Bladder microvascular endothelial cell (primary cell): ENCODE measurements around the gene INSIG2. TPM values are rescaled to one million over a fixed set of nuclear protein-coding genes. Genes with fewer than 3 reads are reported as not detected.

Experiments
- total RNA-seq: library from RNA; depleted of rRNA; stranded (reverse); fragments of >200 nt; gene quantifications from 2 replicates; pipeline ENCODE4 v1.2.3, GENCODE V29; 2014

Gene INSIG2
- 6.2 and 26.8 TPM in 2 replicates for total RNA-seq

GRCh38 chr2:118088051-118089024 lies at the start of gene INSIG2:
Gene INSIG2 (plus strand): TSS chr2:118088471. CDS start chr2:118096557, 8,086 bp downstream.

Other genes starting within 250 kb of the INSIG2 start
- gene CCDC93, start 74.4 kb upstream of the INSIG2 start, total RNA-seq = 16.8 and 37.9 TPM in 2 replicates